Measurements from ENCODE around the gene CDH4. TPM values are rescaled to one million over a fixed set of nuclear protein-coding genes. Genes with fewer than 3 reads are reported as not detected.
"Not testable (repeated sequence)": the region's sequence is repeated elsewhere in the genome, so short reads cannot be mapped to it uniquely, and the experiment has no call there.

CDH4 gene
- total RNA-seq, 2 donors from 2014 or later: 0.19 to 0.65 TPM

GRCh38 chr20:61972636-61973508, 720.8 kb downstream of the CDH4 start:
- DNase-seq (ENCODE audit: low spot score): no peak
- intact Hi-C loops (cut with DNase I): no loop called here

GRCh38 chr20:61973515-61974356, 721.7 kb downstream of the CDH4 start:
- intact Hi-C loops (cut with DNase I): no loop called here
- DNase-seq (ENCODE audit: low spot score): no peak

GRCh38 chr20:61974357-61974665, 722.2 kb downstream of the CDH4 start:
- no peak for DNase-seq (ENCODE audit: low spot score)
- intact Hi-C loops (cut with DNase I): no loop called here

- intact Hi-C loops (cut with DNase I): no loop called here
- no peak for DNase-seq (ENCODE audit: low spot score)
Measured at GRCh38 chr20:61975407-61976129, 723.5 kb downstream of the CDH4 start.

GRCh38 chr20:61976263-61976643, 724.2 kb downstream of the CDH4 start:
- DNase-seq (ENCODE audit: low spot score): no peak
- intact Hi-C loops (cut with DNase I): no loop called here

- no peak for DNase-seq (ENCODE audit: low spot score)
- intact Hi-C loops (cut with DNase I): no loop called here
Measured at GRCh38 chr20:61976644-61977418, 724.8 kb downstream of the CDH4 start.

GRCh38 chr20:61977419-61977786, 725.3 kb downstream of the CDH4 start:
- no peak for DNase-seq (ENCODE audit: low spot score)
- intact Hi-C loops (cut with DNase I): no loop called here

GRCh38 chr20:61978491-61978890, 726.4 kb downstream of the CDH4 start:
- DNase-seq (ENCODE audit: low spot score): no peak
- intact Hi-C loops (cut with DNase I): no loop called here

- intact Hi-C loops (cut with DNase I): no loop called here
Measured at GRCh38 chr20:61979090-61979489, 727.0 kb downstream of the CDH4 start.

GRCh38 chr20:61979701-61980635, 727.9 kb downstream of the CDH4 start:
- no peak for DNase-seq (ENCODE audit: low spot score)
- intact Hi-C loops (cut with DNase I): no loop called here

More at GRCh38 chr20:61979090-61979489, 727.0 kb downstream of the CDH4 start:
- no peak for DNase-seq (ENCODE audit: low spot score)

GRCh38 chr20:61980647-61981583, 728.9 kb downstream of the CDH4 start:
- intact Hi-C loops (cut with DNase I): no loop called here
- no peak for DNase-seq (ENCODE audit: low spot score)

GRCh38 chr20:61981691-61982090, 729.6 kb downstream of the CDH4 start:
- DNase-seq (ENCODE audit: low spot score): peak; percentile 26
- intact Hi-C loops (cut with DNase I): not testable (repeated sequence)

GRCh38 chr20:61982191-61982950, 730.3 kb downstream of the CDH4 start:
- intact Hi-C loops (cut with DNase I): no loop called here

GRCh38 chr20:61982951-61983315, 730.9 kb downstream of the CDH4 start:
- no peak for DNase-seq (ENCODE audit: low spot score)
- intact Hi-C loops (cut with DNase I): no loop called here

More at GRCh38 chr20:61982191-61982950, 730.3 kb downstream of the CDH4 start:
- no peak for DNase-seq (ENCODE audit: low spot score)

GRCh38 chr20:61983965-61984364, 731.9 kb downstream of the CDH4 start:
- intact Hi-C loops (cut with DNase I): no loop called here
- DNase-seq (ENCODE audit: low spot score): no peak

- intact Hi-C loops (cut with DNase I): not testable (repeated sequence)
Measured at GRCh38 chr20:61984431-61984830, 732.4 kb downstream of the CDH4 start.

More at GRCh38 chr20:61984431-61984830, 732.4 kb downstream of the CDH4 start:
- not testable (repeated sequence) for DNase-seq (ENCODE audit: low spot score)

All from posterior vena cava (tissue), 2 donors.